ENCODE measurements around the gene CLDN20. TPM values are rescaled to one million over a fixed set of nuclear protein-coding genes. Genes with fewer than 3 reads are reported as not detected.
"Not testable (repeated sequence)": the region's sequence is repeated elsewhere in the genome, so short reads cannot be mapped to it uniquely, and the experiment has no call there.

CLDN20 gene
- total RNA-seq, 4 donors from 2014 or later, result 0.34 to 0.68 (median 0.34) TPM; not detected in 1

DNA sequence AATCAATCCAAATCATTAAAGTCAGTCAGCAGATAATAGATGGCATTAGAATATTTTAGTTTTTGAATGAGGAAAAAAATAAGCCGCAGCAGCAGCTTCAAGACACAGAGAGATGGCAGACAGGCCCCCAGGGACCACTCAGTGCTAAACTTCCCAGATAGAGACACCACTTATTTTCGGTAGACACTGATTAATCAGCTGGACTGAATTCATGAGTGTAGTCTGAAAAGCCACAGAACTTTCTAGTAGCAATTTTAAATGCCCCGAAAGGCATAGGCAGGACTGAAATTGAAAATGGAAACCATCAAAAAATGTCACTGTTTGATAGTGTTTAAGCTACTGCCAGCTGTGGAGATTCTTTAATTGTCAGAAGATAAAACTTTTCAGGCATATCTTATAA, 3.1 kb upstream of the CLDN20 start:
- intact Hi-C loops (cut with DNase I; ENCODE audit: low total_unique reads), result no loop called here
- H3K4me3 ChIP-seq (ENCODE audit: low read depth, poor library complexity, severe bottlenecking), result no peak overlapping the region
- WGBS, 2 donors, result 54 to 86% methylated on average over 3 of the region's 3 CpGs
- no peak for DNase-seq (ENCODE audit: low spot score in 2 of 2)
- TF ChIP-seq POLR2A (IDR thresholded peaks at IDR 0.05), result no peak

DNA sequence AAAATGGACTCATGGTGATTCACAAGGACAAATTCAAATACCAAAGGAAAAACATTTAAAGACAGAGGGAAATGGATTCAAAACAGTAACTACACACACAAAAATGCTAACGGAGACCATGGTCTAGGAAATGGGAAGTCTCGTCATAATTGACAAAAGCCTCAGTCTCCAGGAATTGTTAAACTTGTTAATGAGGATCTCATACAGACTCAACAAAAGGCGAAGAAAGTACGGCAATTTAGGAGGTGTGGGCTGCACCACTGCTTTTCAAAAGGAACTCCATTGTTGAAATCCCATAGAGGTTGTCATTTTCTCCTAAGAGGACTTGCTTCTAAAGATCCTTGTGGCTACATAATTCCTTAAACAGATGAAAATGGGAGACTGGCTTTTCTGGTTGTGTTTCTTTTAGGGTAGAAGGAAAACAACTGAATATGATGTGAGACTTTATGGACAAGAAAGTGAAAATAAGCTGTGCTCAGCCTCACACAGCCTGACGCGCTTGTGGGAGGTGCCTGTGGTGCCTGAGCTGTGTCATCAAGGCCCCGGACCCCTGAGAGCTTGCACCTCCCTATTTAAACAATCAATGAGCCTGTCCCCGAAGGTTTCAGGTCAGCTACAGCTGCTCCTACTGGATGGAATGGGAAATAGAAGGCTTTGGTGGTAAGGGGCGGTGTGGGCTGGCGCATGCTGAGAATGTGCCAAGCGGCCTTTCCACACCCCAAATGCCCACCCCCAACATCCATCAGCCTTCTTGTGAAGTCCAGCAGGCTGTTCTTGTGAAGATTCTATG, 2.5 kb upstream of the CLDN20 start:
- WGBS, 2 donors, result 94 to 96% methylated on average over 11 of the region's 11 CpGs
- intact Hi-C loops (cut with DNase I; ENCODE audit: low total_unique reads), result no loop called here
- no peak overlapping the region for H3K4me3 ChIP-seq (ENCODE audit: low read depth, poor library complexity, severe bottlenecking)

DNA sequence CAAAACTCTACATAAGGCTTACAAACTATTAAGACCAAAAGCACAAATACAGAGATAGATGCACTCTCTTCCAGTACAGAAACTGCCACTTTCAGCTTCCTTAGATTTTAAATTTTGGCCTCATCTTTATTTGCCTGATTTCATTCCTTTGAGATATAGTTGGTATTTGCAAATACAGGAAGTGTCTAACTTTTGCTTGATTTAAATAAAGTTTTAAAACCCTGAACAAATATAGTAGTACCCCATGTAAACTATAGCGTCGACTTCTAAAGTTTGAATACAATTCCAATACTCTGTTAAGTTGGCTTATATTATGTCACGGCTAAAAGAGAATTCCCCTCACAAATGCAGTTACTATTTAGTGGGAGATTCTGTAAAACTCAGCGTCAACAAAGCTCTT, 1.2 kb upstream of the CLDN20 start:
- TF ChIP-seq, protein P1, sequence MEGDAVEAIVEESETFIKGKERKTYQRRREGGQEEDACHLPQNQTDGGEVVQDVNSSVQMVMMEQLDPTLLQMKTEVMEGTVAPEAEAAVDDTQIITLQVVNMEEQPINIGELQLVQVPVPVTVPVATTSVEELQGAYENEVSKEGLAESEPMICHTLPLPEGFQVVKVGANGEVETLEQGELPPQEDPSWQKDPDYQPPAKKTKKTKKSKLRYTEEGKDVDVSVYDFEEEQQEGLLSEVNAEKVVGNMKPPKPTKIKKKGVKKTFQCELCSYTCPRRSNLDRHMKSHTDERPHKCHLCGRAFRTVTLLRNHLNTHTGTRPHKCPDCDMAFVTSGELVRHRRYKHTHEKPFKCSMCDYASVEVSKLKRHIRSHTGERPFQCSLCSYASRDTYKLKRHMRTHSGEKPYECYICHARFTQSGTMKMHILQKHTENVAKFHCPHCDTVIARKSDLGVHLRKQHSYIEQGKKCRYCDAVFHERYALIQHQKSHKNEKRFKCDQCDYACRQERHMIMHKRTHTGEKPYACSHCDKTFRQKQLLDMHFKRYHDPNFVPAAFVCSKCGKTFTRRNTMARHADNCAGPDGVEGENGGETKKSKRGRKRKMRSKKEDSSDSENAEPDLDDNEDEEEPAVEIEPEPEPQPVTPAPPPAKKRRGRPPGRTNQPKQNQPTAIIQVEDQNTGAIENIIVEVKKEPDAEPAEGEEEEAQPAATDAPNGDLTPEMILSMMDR (IDR thresholded peaks at IDR 0.05), result no peak
- no peak for TF ChIP-seq POLR2A (IDR thresholded peaks at IDR 0.05)
- WGBS, 2 donors, result 97 to 100% methylated on average over 4 of the region's 4 CpGs
- no peak for DNase-seq (ENCODE audit: low spot score in 2 of 2)
- intact Hi-C loops (cut with DNase I; ENCODE audit: low total_unique reads), result no loop called here
- H3K4me3 ChIP-seq (ENCODE audit: low read depth, poor library complexity, severe bottlenecking), result no peak overlapping the region

More for the DNA sequence above, 2.5 kb upstream of the CLDN20 start:
- TF ChIP-seq POLR2A (IDR thresholded peaks at IDR 0.05), result no peak
- TF ChIP-seq, protein P1 (IDR thresholded peaks at IDR 0.05), result no peak
- DNase-seq (ENCODE audit: low spot score in 2 of 2), result no peak

DNA sequence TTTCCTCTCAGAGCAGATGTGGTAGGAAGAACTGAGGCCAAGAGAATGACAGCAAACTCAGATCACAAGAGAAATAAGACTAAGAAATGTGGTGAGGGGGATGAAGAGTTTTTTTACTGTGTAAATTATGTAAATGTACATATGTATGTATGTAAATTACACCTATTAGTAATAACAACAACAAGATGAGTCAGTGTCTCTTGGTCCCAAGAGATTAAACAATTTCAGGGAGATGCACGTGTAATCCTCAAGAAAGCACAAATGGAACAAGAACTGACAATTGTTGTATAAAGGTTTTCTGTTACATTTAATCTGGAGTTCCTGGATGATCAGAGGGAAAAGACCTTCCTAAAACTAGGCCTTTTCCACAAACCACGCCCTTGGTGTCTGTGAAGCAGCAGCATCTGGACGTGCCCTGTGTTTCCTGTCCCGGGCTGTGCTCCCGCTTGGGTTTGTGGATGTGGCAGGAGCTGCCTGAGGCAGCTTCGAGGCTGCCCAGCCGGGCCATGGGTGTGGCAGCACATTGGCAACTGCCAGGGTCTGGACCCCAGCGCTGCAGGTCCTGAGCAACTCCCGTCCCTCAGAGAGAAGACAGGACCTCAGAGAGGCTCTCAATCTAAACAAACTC, 994 bp downstream of the CLDN20 start:
- intact Hi-C loops (cut with DNase I; ENCODE audit: low total_unique reads), result no loop called here
- no peak overlapping the region for H3K4me3 ChIP-seq (ENCODE audit: low read depth, poor library complexity, severe bottlenecking)
- no peak for TF ChIP-seq POLR2A (IDR thresholded peaks at IDR 0.05)
- TF ChIP-seq, protein P1 (IDR thresholded peaks at IDR 0.05), result no peak
- 17 to 22% methylated on average over 9 of the region's 9 CpGs for WGBS, 2 donors
- DNase-seq (ENCODE audit: low spot score in 2 of 2), result no peak

DNA sequence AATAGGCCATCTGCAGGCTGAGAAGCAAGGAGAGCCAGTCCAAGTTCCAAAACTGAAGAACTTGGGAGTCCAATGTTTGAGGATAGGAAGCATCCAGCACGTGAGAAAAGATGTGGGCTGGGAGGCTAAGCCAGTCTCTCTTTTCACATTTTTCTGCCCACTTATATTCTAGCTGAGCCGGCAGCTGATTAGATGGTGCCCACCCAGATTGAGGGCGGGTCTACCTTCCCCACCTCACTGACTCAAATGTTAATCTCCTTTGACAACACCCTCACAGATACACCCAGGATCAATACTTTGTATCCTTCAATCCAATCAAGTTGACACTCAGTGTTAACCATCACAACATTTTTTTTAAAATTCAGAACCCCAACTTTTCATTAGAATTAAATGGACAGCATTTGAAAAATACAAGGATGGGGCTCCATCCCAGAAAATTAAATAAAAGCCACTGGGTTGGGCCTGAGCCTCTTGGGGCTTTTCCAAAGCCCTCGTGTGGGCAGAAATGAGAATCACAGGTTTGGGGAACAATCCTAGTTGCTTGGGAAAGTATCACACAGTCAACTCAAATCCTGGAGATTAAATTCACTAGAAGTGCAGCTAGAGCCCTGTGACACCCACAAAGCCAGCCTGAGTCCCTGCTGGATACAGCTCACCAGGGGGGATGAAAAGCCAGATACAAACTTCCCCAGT, 2.2 kb downstream of the CLDN20 start:
- 76 to 83% methylated on average over 4 of the region's 4 CpGs for WGBS, 2 donors
- TF ChIP-seq, protein P1 (IDR thresholded peaks at IDR 0.05), result no peak
- TF ChIP-seq POLR2A (IDR thresholded peaks at IDR 0.05), result no peak

DNA sequence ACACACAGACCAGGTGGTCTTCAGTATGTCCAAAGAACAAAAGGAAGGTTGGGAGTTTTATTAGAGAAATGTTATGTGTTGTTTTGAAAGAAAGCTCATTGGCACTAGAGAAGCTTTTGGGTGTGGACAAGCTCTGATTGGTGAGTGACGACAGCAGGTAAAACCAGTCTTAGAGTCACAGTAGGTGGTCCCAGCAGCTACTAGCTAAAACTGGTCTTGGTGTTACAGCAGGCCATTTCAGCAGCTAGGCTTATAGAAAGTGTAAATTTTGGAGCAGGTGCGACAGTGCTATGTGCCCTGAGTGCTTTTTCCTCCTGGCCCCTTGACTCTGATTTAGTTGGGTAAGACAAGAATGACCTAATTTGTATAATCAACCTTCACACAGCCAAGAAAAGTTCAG, 3.6 kb downstream of the CLDN20 start:
- no peak overlapping the region for H3K4me3 ChIP-seq (ENCODE audit: low read depth, poor library complexity, severe bottlenecking)
- intact Hi-C loops (cut with DNase I; ENCODE audit: low total_unique reads), result no loop called here
- DNase-seq (ENCODE audit: low spot score in 2 of 2), result no peak
- TF ChIP-seq, protein P1 (IDR thresholded peaks at IDR 0.05), result no peak
- no peak for TF ChIP-seq POLR2A (IDR thresholded peaks at IDR 0.05)
- 77 to 80% methylated on average over 2 of the region's 2 CpGs for whole genome bisulfite sequencing, 2 donors

More for the DNA sequence above, 2.2 kb downstream of the CLDN20 start:
- intact Hi-C loops (cut with DNase I; ENCODE audit: low total_unique reads), result no loop called here
- no peak for DNase-seq (ENCODE audit: low spot score in 2 of 2)
- no peak overlapping the region for H3K4me3 ChIP-seq (ENCODE audit: low read depth, poor library complexity, severe bottlenecking)

DNA sequence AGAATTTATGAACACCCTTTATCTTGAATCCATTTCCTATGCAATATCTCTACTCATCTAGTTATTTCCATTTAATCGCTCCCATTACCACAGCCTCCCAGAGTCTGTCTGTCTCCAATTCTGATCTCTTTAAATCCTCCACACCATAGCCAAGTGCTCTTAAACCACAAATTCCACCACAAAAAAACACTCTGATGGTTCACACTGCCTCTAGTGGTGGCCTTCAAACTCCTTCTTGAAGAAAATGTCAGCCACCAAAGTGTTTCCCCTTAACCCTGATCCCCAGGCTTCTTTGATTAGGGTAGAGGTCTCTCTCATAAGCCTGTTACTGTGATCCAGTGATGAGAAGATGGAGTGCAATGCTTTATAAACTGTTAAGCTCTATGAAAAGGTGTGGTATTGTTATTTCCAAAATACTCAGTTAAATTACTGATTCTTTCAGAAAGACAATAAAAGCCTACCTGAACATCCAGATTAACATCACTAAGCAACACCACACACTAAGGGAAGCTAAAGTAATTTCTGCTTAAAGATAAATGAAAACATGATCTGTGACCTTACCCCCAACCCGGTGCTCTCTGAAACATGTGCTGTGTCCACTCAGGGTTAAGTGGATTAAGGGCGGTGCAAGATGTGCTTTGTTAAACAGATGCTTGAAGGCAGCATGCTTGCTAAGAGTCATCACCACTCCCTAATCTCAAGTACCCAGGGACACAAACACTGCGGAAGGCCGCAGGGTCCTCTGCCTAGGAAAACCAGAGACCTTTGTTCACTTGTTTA, 4.5 kb downstream of the CLDN20 start:
- WGBS, 2 donors, result 85 to 91% methylated on average over 3 to 5 of the region's 5 CpGs
- intact Hi-C loops (cut with DNase I; ENCODE audit: low total_unique reads); DNase-seq (ENCODE audit: low spot score in 2 of 2); H3K4me3 ChIP-seq (ENCODE audit: low read depth, poor library complexity, severe bottlenecking): not testable (repeated sequence)

Measured in lower leg skin (tissue), 4 donors.